SHP77 (cell line): ENCODE results near the gene HUS1B.

Experiments
- DNase-seq, 2 experiments: peaks; one replicate each; lab custom pipeline; 2025; lab: John Stamatoyannopoulos, UW

Gene HUS1B

DNA sequence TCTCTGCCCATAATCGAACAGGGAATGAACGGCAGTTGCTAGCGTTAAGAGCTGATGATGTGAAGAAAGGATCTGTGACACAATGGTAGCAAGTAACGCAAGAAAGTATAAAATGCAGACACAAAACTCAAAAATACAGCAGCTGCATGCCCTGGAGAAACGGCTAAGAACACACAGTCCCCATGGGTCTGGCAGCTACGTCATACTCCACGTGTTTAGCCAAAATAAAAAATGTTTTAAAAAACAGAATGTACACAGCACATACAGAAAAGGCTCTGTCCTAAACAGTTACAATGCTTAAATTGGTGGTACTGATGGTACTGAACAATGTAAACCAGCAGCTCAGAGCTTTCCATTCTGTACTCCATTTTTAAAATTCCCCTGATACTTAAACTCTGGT lies 34.4 kb downstream of the HUS1B start:
- DNase-seq: no peak

DNA sequence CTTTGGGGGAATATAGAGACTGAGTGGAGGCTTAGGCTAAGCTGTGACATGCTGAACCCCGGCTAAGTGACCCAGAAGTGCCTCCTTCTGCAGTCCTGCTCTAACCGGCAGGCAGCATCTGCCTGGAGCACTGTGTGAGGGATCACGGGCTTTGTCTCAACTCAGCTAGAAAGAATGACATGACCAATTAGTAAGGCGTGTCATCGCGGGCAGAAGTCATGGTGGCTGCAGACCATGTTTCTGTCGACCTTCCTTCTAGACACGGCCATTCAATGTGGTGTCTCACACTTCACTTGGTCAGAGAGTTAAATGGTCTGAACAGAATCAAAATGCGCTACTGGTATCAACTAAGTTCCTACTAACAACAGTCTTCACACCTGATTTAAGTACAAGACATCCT lies 35.0 kb downstream of the HUS1B start:
- DNase-seq: no peak

DNA sequence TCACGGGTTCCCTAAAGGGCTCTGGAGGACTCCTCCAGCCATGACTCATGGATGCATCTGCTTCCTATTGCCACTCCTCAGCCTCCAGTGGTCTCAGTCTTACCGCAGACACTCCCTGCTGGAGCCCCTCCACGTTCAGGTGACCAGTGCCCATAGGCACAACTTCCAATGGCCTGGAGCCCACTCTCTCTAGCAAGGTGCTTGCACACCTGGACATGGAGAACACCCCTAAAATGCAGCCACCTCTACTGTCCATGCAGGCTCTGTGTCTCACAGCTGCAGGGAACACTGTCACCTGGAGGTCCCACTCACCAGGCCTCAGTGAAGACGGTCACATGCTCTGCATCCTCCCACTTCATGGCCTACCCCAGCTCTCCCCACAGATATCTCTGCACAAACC lies 36.0 kb downstream of the HUS1B start:
- DNase-seq: no peak

DNA sequence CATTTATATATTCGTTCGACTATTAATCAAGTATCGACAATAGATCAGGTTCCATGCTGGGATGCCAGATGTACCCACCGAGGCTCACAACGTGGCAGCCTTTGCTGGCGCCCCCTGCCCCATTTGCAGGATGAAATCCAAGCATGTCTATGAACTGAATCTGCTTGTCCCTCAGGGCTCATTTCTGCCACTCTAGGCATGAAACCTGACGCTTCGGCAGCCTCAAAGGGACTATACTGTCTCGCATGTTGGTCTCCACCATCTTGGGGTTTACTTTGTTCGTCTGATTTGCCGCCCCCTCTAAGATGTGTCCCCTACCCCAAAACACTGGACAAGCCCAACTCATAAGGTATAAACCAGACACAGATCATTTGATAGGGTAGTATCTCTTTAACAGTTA lies 36.7 kb downstream of the HUS1B start:
- DNase-seq: no peak

DNA sequence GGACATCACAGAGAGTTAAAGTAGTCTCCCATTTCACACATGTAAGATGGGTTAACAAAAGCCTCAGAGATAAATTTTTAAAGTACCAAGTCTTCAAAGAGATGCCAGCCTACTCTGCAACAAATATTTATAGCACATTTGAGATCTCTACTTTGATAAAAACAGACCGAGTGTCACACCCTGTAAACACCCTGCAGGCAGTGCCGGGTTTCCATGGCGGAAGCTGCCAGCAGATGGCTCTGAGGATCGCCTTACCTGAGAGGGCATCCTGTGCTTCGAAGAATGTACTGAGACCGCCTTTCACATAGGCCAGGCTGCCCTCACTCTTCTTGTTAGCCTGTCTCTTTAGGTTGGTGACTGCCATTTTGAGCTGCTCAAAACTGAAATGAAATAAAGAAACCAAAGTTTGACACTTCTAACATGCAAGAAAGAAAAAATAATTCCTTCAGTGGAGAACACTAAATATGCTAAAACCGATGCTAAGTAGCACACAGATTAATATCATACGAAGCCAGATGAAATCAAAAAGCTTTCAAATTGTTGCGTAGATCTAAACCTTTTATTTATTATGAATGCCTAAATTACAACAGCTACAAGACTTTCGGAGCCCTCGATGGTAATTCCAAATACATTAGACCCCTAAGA lies 39.3 kb downstream of the HUS1B start:
- DNase-seq: peak; percentile 29 to 44

DNA sequence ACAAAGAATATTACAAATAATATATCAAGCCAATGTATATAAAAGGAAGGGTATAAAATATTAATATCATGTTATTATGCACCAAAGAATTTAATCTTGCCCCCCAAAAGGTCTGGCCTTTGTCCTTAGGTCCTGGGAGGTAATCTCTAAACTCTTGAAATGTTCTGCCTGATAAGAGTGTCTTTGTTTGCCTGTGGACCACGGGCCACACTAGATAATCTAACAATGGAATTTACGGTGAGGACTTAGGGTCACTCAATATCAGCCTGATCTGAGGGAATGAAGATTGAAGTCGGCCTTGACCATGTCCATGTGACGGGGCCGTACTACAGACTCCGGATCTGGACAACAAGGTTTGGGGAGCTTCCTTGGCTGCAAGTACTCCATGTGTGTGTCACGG lies 42.9 kb downstream of the HUS1B start:
- no peak for DNase-seq

DNA sequence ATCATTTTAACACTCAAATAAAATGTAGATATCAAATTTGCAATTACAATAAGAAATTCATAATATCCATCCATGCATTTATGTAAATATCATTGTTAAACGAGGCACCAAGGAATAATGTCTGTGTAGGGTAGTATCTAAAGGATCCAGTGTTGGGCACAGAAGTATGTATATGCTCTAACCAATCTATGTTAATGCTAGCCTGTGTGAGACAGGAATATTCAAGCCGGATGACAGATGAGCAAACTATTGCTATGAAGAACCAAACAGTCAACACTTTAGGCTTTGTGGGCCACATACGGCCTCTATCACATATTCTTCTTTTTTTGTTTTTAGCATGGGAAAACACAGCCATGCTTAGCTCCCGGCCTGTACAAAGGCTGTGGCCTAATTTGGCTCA lies 45.0 kb downstream of the HUS1B start:
- DNase-seq: no peak

DNA sequence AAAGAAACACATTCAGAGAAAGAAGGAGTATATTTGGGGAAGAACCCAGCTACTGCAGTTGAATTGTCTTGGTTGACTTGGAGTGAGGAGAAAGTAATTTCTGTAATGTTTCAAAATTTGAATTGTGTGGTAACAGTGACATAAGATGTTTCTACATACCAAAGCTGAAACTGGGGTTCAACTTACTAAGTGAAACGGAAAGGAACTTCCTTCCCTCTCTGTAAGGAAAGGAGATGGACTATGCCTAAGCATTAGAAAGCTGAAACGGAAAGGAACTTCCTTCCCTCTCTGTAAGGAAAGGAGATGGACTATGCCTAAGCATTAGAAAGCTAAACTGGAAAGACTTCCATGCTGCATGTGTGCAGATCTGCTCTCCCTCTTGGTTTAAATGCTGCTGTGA lies 46.0 kb downstream of the HUS1B start:
- no peak for DNase-seq

DNA sequence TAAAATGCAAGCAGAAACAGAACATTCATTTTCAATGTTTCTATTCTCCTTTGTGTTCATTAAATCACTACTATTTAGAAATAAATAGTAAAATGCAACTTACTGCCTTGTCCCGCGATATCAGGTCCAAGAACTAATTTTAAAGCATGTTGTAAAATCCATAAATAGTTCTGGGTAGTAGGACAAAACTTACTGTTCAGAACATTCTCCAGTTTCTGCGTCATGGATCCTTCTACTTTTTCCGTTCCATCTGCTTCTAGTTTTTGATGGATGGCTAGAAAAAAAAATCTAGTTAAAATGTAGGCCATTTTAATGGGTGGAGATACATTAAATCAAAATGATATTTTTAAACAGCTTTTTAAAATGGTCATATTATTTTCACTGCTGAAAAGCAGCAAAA lies 47.0 kb downstream of the HUS1B start:
- no peak for DNase-seq

DNA sequence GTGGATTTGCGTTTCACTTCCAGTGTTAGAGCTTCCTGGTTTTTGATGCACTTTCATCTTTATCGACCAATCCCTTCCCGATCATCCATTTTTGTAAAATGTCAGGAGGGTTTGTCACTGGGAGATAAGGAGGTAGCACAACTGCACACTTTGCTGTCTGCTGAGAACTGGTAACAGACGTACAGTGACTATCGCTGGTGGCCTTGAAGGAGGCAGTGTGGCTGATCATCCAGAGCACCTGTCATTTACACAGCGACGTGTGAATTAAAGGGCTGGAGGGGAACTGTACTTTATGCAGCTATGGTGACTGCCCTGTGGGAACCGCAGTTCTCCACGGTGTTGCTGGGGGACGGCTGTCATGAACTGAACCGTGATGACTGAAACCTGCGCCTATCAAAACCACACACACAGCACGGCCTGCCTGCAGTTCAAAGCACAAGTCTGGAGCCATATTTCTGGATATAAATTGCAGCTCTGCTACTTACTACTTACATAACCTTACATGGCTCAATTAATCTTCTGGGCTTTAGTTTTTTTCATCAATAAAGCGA lies 50.0 kb downstream of the HUS1B start:
- DNase-seq: no peak
